HEK293T (cell line): ENCODE data around the gene TBR1.

Source experiments
- CTCF ChIA-PET: fragments of 350-600 bp; formaldehyde crosslinking; extraction: SDS; loops from one replicate; lab custom pipeline; 2021; ENCODE audit warnings: antibody characterized with exemption, inconsistent platforms; lab: Yijun Ruan, JAX
- POLR2A ChIA-PET: fragments of 350-600 bp; formaldehyde crosslinking; extraction: SDS; loops from one replicate; lab custom pipeline; 2020; ENCODE audit warnings: antibody characterized with exemption, inconsistent platforms; lab: Yijun Ruan, JAX
- DNase-seq: peaks from one replicate; pipeline ENCODE4 v3.0.0; 2012; ENCODE audit warnings: mixed read lengths; ENCODE audit errors: extremely low spot score
- ARNT ChIP-seq: fragments of 450-650 bp; IDR thresholded peaks from 2 replicates; pipeline ENCODE4 v1.6.1; 2017; ENCODE audit warnings: mild to moderate bottlenecking
- BHLHE40 ChIP-seq: fragments of 450-650 bp; IDR thresholded peaks from 2 replicates; pipeline ENCODE4 v1.6.1; 2016; ENCODE audit warnings: mild to moderate bottlenecking, moderate library complexity, borderline replicate concordance
- CTBP1 ChIP-seq: fragments of 450-650 bp; IDR thresholded peaks from 2 replicates; pipeline ENCODE4 v1.6.1; 2016; ENCODE audit warnings: borderline replicate concordance
- ELF4 ChIP-seq: fragments of 450-650 bp; IDR thresholded peaks from 2 replicates; pipeline ENCODE4 v1.6.1; 2017; ENCODE audit warnings: antibody characterized with exemption
- FOXA1 ChIP-seq: fragments of 450-650 bp; IDR thresholded peaks from 2 replicates; pipeline ENCODE4 v1.6.1; 2016; ENCODE audit warnings: mild to moderate bottlenecking
- FOXK2 ChIP-seq: fragments of 450-650 bp; IDR thresholded peaks from 2 replicates; pipeline ENCODE4 v1.6.1; 2016; ENCODE audit warnings: mild to moderate bottlenecking
- FOXM1 ChIP-seq: fragments of 450-650 bp; IDR thresholded peaks from 2 replicates; pipeline ENCODE4 v1.6.1; 2017; ENCODE audit warnings: mild to moderate bottlenecking, borderline replicate concordance
- HDGF ChIP-seq: fragments of 450-650 bp; IDR thresholded peaks from 2 replicates; pipeline ENCODE4 v1.6.1; 2017; ENCODE audit warnings: antibody characterized with exemption, borderline replicate concordance
- L3MBTL2 ChIP-seq: fragments of 450-650 bp; conservative IDR thresholded peaks from 2 replicates; pipeline ENCODE4 v1.6.1; 2016; ENCODE audit warnings: mild to moderate bottlenecking
- LEF1 ChIP-seq: fragments of 450-650 bp; IDR thresholded peaks from 2 replicates; pipeline ENCODE4 v1.6.1; 2017; ENCODE audit warnings: mild to moderate bottlenecking, borderline replicate concordance
- NFRKB ChIP-seq: fragments of 450-650 bp; IDR thresholded peaks from 2 replicates; pipeline ENCODE4 v1.6.1; 2016; ENCODE audit warnings: mild to moderate bottlenecking, moderate library complexity
- PKNOX1 ChIP-seq: fragments of 450-650 bp; IDR thresholded peaks from 2 replicates; pipeline ENCODE4 v1.6.1; 2016
- SP1 ChIP-seq: fragments of 450-650 bp; IDR thresholded peaks from 2 replicates; pipeline ENCODE4 v1.6.1; 2017
- SUZ12 ChIP-seq: fragments of 450-650 bp; IDR thresholded peaks from 2 replicates; pipeline ENCODE4 v1.6.1; 2016; ENCODE audit warnings: mild to moderate bottlenecking
- TARDBP ChIP-seq: fragments of 450-650 bp; IDR thresholded peaks from 2 replicates; pipeline ENCODE4 v1.6.1; 2016
- ZNF384 ChIP-seq: fragments of 450-650 bp; IDR thresholded peaks from 2 replicates; pipeline ENCODE4 v1.6.1; 2016

TBR1 gene

GRCh38 chr2:161424891-161425727, 9.0 kb downstream of the TBR1 start:
- ChIA-PET POLR2A (no interaction called here), CTCF (no interaction called here)
- no peak for DNase-seq
- TF ChIP-seq ZNF384 (no peak), FOXA1 (no peak), L3MBTL2 (no peak), HDGF (no peak), BHLHE40 (no peak), CTBP1 (no peak), PKNOX1 (no peak), FOXM1 (no peak), SP1 (no peak), ELF4 (no peak), ARNT (no peak), TARDBP (no peak), NFRKB (no peak), LEF1 (no peak), SUZ12 (no peak), FOXK2 (no peak)

- ChIA-PET CTCF (no interaction called here), POLR2A (no interaction called here)
- TF ChIP-seq BHLHE40, result no peak
- no peak for TF ChIP-seq FOXK2
- TF ChIP-seq L3MBTL2, result no peak
- TF ChIP-seq FOXM1, result no peak
- TF ChIP-seq LEF1, result no peak
- no peak for TF ChIP-seq ZNF384
- no peak for TF ChIP-seq HDGF
- no peak for TF ChIP-seq TARDBP
- no peak for TF ChIP-seq CTBP1
- TF ChIP-seq SUZ12, result no peak
- TF ChIP-seq FOXA1, result no peak
- no peak for TF ChIP-seq ELF4
- no peak for TF ChIP-seq ARNT
- no peak for TF ChIP-seq SP1
- TF ChIP-seq PKNOX1, result no peak
- DNase-seq, result no peak
These were observed 9.8 kb downstream of the TBR1 start for GRCh38 chr2:161425728-161426454.

- DNase-seq, result no peak
- TF ChIP-seq CTBP1 (no peak), FOXM1 (no peak), PKNOX1 (no peak), ELF4 (no peak), FOXK2 (no peak), SP1 (no peak), NFRKB (no peak), TARDBP (no peak), ZNF384 (no peak), HDGF (no peak), LEF1 (no peak), ARNT (no peak), BHLHE40 (no peak), SUZ12 (no peak), FOXA1 (no peak)
- CTCF ChIA-PET, result no interaction called here
- POLR2A ChIA-PET, result no interaction called here
These were observed 10.4 kb downstream of the TBR1 start for GRCh38 chr2:161426455-161426921.

GRCh38 chr2:161426922-161427663, 11.0 kb downstream of the TBR1 start:
- POLR2A ChIA-PET, result no interaction called here

More at GRCh38 chr2:161426922-161427663, 11.0 kb downstream of the TBR1 start:
- DNase-seq, result no peak
- TF ChIP-seq SP1, result no peak
- TF ChIP-seq FOXM1, result no peak
- TF ChIP-seq L3MBTL2, result no peak
- no peak for TF ChIP-seq ELF4
- TF ChIP-seq HDGF, result no peak
- TF ChIP-seq NFRKB, result no peak
- no peak for TF ChIP-seq ARNT
- TF ChIP-seq CTBP1, result no peak
- TF ChIP-seq TARDBP, result no peak
- no peak for TF ChIP-seq FOXA1
- TF ChIP-seq BHLHE40, result no peak
- TF ChIP-seq PKNOX1, result no peak
- CTCF ChIA-PET, result no interaction called here
